Measurements from ENCODE around the gene CARD11.

The CARD11 gene

GRCh38 chr7:2864204-2864985 is 179.3 kb downstream of the CARD11 start:
- DNase-seq, result no peak

- DNase-seq, result peak; percentile 95
Observed at GRCh38 chr7:2863461-2864066, 180.1 kb downstream of the CARD11 start.

GRCh38 chr7:2862831-2863361 is 180.8 kb downstream of the CARD11 start:
- peak; percentile 53 for DNase-seq

- no peak for DNase-seq
Observed at GRCh38 chr7:2861509-2861908, 182.2 kb downstream of the CARD11 start.

- no peak for DNase-seq
Observed at GRCh38 chr7:2860627-2861133, 183.0 kb downstream of the CARD11 start.

GRCh38 chr7:2859952-2860351 is 183.7 kb downstream of the CARD11 start:
- no peak for DNase-seq

GRCh38 chr7:2858621-2859020 is 185.0 kb downstream of the CARD11 start:
- no peak for DNase-seq

GRCh38 chr7:2856388-2857169 is 187.1 kb downstream of the CARD11 start:
- no peak for DNase-seq

Measured in activated CD4-positive, alpha-beta T cell treated with anti-CD3 and anti-CD28 coated beads, Interleukin-2, amount 50 U/mL, for 16 hours (primary cell).